Mammary epithelial cell (primary cell): Measurements from ENCODE around the gene GRIA2.

ENCODE experiments used
- CTCF ChIP-seq, 2 donors: IDR thresholded peaks in 1 of 2; conservative IDR thresholded peaks in 1 of 2; 2 replicates each; pipeline ENCODE4 v1.5.1; 2011 to 2012; ENCODE audit warnings: inconsistent platforms in 2 of 2, low read length in 2 of 2, mild to moderate bottlenecking in 2 of 2, control low read depth in 1 of 2, low read depth in 1 of 2; ENCODE audit not compliant: insufficient read depth in 1 of 2; ENCODE audit errors: extremely low read depth in 1 of 2
- EZH2 ChIP-seq: IDR thresholded peaks from 2 replicates; pipeline ENCODE4 v1.6.1; 2012; ENCODE audit warnings: low read length, inconsistent platforms, borderline replicate concordance

GRCh38 chr4:157265281-157265680 is 44.8 kb downstream of the GRIA2 start:
- TF ChIP-seq CTCF (conservative IDR thresholded peaks at IDR 0.05 in 1 of 2, IDR thresholded peaks at IDR 0.05 in 1 of 2; ENCODE audit: extremely low read depth in 1 of 2, insufficient read depth in 1 of 2, low read depth in 1 of 2, low read length in 2 of 2) (no peak), EZH2 (no peak)
